CD4-positive, alpha-beta memory T cell (primary cell): Measurements from ENCODE around the gene KIAA1586. TPM values are rescaled to one million over a fixed set of nuclear protein-coding genes. Genes with fewer than 3 reads are reported as not detected.

ENCODE experiments used
- CTCF ChIA-PET: fragments of 350-600 bp; sonication (Branson Sonifier 250); formaldehyde crosslinking; loops from one replicate; lab custom pipeline; 2021; ENCODE audit warnings: inconsistent platforms; ENCODE audit not compliant: partially characterized antibody; lab: Charles Lee
- POLR2A ChIA-PET: fragments of 350-600 bp; sonication (Branson Sonifier 250); formaldehyde crosslinking; loops from one replicate; lab custom pipeline; 2021; ENCODE audit not compliant: partially characterized antibody; lab: Charles Lee
- DNase-seq, 5 donors: peaks; one replicate each; pipeline versions ENCODE4 v3.0.0 to v3.0.0-alpha.2; 2020 to 2022; ENCODE audit warnings: mixed read lengths in 1 of 5
- H3K27ac ChIP-seq: one replicate; pipeline ENCODE4 v1.7.0; 2013; ENCODE audit warnings: low read depth, low read length
- H3K27me3 ChIP-seq: 2 replicates; pipeline ENCODE4 v1.7.0; 2013; ENCODE audit warnings: mild to moderate bottlenecking, low read length, moderate library complexity; ENCODE audit not compliant: insufficient read depth
- H3K36me3 ChIP-seq: 2 replicates; pipeline ENCODE4 v1.7.0; 2013; ENCODE audit warnings: mild to moderate bottlenecking, low read length, moderate library complexity; ENCODE audit not compliant: insufficient read depth
- H3K4me1 ChIP-seq: 2 replicates; pipeline ENCODE4 v1.7.0; 2013; ENCODE audit warnings: mild to moderate bottlenecking, low read length, moderate library complexity; ENCODE audit not compliant: insufficient read depth
- H3K4me3 ChIP-seq, 2 donors: one replicate each; pipeline ENCODE4 v1.7.0; 2013; ENCODE audit warnings: low read length in 2 of 2, mild to moderate bottlenecking in 1 of 2
- H3K9me3 ChIP-seq, 2 donors: one replicate each; pipeline ENCODE4 v1.7.0; 2013; ENCODE audit warnings: low read length in 2 of 2, control low read depth in 1 of 2; ENCODE audit not compliant: control insufficient read depth in 1 of 2
- H3K27ac Mint-ChIP-seq, 7 donors: one replicate each; pipeline ENCODE4 v1.8.0; 2020 to 2021; ENCODE audit warnings: mixed read lengths in 7 of 7, mild to moderate bottlenecking in 6 of 7, inconsistent platforms in 3 of 7, moderate library complexity in 3 of 7
- H3K27me3 Mint-ChIP-seq, 2 donors: one replicate each; pipeline ENCODE4 v1.8.0; 2020 to 2021; ENCODE audit warnings: mixed read lengths in 2 of 2
- H3K36me3 Mint-ChIP-seq, 2 donors: one replicate each; pipeline ENCODE4 v1.8.0; 2020 to 2021; ENCODE audit warnings: mixed read lengths in 2 of 2, inconsistent platforms in 1 of 2, mild to moderate bottlenecking in 1 of 2
- H3K4me1 Mint-ChIP-seq, 4 donors: one replicate each; pipeline ENCODE4 v1.8.0; 2020 to 2021; ENCODE audit warnings: mixed read lengths in 4 of 4, mild to moderate bottlenecking in 1 of 4
- H3K4me3 Mint-ChIP-seq, 8 donors: one replicate each; pipeline ENCODE4 v1.8.0; 2020 to 2021; ENCODE audit warnings: mixed read lengths in 8 of 8, mild to moderate bottlenecking in 7 of 8, moderate library complexity in 6 of 8, inconsistent platforms in 3 of 8
- H3K9me3 Mint-ChIP-seq, 8 donors: one replicate each; pipeline ENCODE4 v1.8.0; 2020 to 2021; ENCODE audit warnings: mixed read lengths in 8 of 8, mild to moderate bottlenecking in 5 of 8, inconsistent platforms in 3 of 8, moderate library complexity in 1 of 8
- intact Hi-C: fragments of 100-400 bp; cut with micrococcal nuclease; formaldehyde crosslinking; loops from one replicate; pipeline ENCODE4 v1.15.1; 2023
- polyA plus RNA-seq, 2 donors: library from polyadenylated mRNA; unstranded; fragments of 300-500 nt; fragmentation: Illumina TruSeq; gene quantifications; one replicate each; pipeline ENCODE4 v1.2.3, GENCODE V29; 2021
- total RNA-seq, 2 experiments: library from RNA; stranded (reverse); gene quantifications; one replicate each; pipeline ENCODE4 v1.2.3, GENCODE V29; 2021

KIAA1586 gene
- total and polyA plus RNA-seq, 4 experiments from 2014 or later: 4.9 to 20.7 (median 15.4) TPM

DNA sequence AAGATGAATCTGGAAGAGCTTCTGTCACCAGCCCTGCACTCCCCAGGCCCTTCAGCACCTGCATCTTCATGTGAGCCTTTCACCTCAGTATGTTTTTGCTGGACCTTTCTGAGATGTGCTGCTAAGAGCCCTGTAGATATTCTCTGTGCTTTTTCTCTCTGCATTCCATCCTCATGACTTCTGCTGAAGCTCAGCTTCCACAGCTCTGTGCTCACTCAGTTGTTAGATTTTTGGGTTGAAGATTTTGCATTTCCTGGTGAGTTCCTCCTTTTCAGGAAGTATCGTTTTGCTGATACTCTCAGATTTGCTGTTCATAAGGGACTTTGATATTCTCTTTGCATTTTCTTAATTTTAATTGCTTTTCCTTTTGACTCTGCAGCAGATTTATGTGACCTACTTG is 18.3 kb downstream of the KIAA1586 start:
- Histone ChIP-seq H3K36me3 (no peaks in the 10 kb centered on the region), H3K9me3 (no peaks in the 10 kb centered on the region), H3K4me1 (no peaks in the 10 kb centered on the region), H3K4me3 (no peak overlapping the region), H3K27ac (no peak overlapping the region), H3K27me3 (no peaks in the 10 kb centered on the region)
- intact Hi-C loops: no loop called here
- POLR2A ChIA-PET: no interaction called here
- Mint-ChIP-seq H3K4me3 (no peak overlapping the region), H3K9me3 (no peaks in the 10 kb centered on the region), H3K27me3 (no peaks in the 10 kb centered on the region), H3K36me3 (peaks cover 15 to 34% of the 10 kb centered on the region in 2 donors), H3K4me1 (peaks cover 0 to 5% (median 2%) of the 10 kb centered on the region in 4 donors), H3K27ac (peak overlapping the region in 2 of 7 donors; percentile 13 to 57)
- CTCF ChIA-PET: no interaction called here
- DNase-seq: no peak

- Histone ChIP-seq H3K4me1 (no peaks in the 10 kb centered on the region), H3K27ac (no peak overlapping the region), H3K9me3 (no peaks in the 10 kb centered on the region), H3K4me3 (no peak overlapping the region), H3K27me3 (no peaks in the 10 kb centered on the region), H3K36me3 (no peaks in the 10 kb centered on the region)
- no peaks in the 10 kb centered on the region for H3K9me3 Mint-ChIP-seq
- peaks cover 0 to 20% of the 10 kb centered on the region in 2 donors for H3K36me3 Mint-ChIP-seq
- ChIA-PET CTCF (no interaction called here), POLR2A (no interaction called here)
- no peak overlapping the region for H3K27ac Mint-ChIP-seq
- intact Hi-C loops: no loop called here
- DNase-seq: no peak
- H3K27me3 Mint-ChIP-seq: no peaks in the 10 kb centered on the region
- H3K4me1 Mint-ChIP-seq: peaks cover 0 to 4% (median 2%) of the 10 kb centered on the region in 4 donors
- H3K4me3 Mint-ChIP-seq: no peak overlapping the region
Observed at GRCh38 chr6:57068061-57068460, 21.6 kb downstream of the KIAA1586 start.

DNA sequence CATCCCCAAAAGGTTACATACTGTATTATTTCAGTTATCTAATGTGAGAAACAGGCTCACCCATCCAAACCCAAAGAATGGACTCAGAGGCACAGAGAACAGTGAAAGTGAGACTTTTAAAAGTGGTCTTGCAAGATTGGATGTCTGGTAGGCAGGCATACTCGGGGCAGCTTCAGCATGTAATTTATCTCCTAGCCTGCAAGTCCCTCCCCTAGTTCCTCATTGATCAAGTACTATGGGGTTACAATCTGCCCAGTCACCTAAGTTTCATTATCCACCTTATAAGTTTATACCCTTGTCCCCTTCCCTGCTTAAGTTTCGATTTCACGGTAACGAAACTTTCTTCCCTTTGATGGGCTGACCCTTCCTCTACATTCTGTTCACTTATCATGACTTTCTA is 22.7 kb downstream of the KIAA1586 start:
- no peaks in the 10 kb centered on the region for H3K27me3 Mint-ChIP-seq
- peaks cover 0 to 4% (median 2%) of the 10 kb centered on the region in 4 donors for H3K4me1 Mint-ChIP-seq
- CTCF ChIA-PET: no interaction called here
- Histone ChIP-seq H3K36me3 (no peaks in the 10 kb centered on the region), H3K27ac (no peak overlapping the region), H3K9me3 (no peaks in the 10 kb centered on the region), H3K4me3 (no peak overlapping the region), H3K4me1 (no peaks in the 10 kb centered on the region), H3K27me3 (no peaks in the 10 kb centered on the region)
- H3K9me3 Mint-ChIP-seq: no peaks in the 10 kb centered on the region
- POLR2A ChIA-PET: no interaction called here
- peaks cover 0 to 22% of the 10 kb centered on the region in 2 donors for H3K36me3 Mint-ChIP-seq
- H3K4me3 Mint-ChIP-seq: no peak overlapping the region
- no peak for DNase-seq
- no peak overlapping the region for H3K27ac Mint-ChIP-seq
- intact Hi-C loops: no loop called here

- H3K4me3 ChIP-seq: no peak overlapping the region
- no peaks in the 10 kb centered on the region for H3K27me3 Mint-ChIP-seq
- H3K9me3 Mint-ChIP-seq: no peaks in the 10 kb centered on the region
- no peaks in the 10 kb centered on the region for H3K27me3 ChIP-seq
- intact Hi-C loops: no loop called here
- POLR2A ChIA-PET: no interaction called here
- H3K4me1 Mint-ChIP-seq: peaks cover 0 to 2% (median under 1%) of the 10 kb centered on the region in 4 donors
- DNase-seq: no peak
- H3K4me1 ChIP-seq: no peaks in the 10 kb centered on the region
- no peak overlapping the region for H3K27ac Mint-ChIP-seq
- H3K27ac ChIP-seq: no peak overlapping the region
- H3K4me3 Mint-ChIP-seq: no peak overlapping the region
- no peaks in the 10 kb centered on the region for H3K9me3 ChIP-seq
- no peaks in the 10 kb centered on the region for H3K36me3 ChIP-seq
- CTCF ChIA-PET: no interaction called here
- H3K36me3 Mint-ChIP-seq: peaks cover 3 to 16% of the 10 kb centered on the region in 2 donors
Observed at GRCh38 chr6:57069920-57070331, 23.4 kb downstream of the KIAA1586 start.

DNA sequence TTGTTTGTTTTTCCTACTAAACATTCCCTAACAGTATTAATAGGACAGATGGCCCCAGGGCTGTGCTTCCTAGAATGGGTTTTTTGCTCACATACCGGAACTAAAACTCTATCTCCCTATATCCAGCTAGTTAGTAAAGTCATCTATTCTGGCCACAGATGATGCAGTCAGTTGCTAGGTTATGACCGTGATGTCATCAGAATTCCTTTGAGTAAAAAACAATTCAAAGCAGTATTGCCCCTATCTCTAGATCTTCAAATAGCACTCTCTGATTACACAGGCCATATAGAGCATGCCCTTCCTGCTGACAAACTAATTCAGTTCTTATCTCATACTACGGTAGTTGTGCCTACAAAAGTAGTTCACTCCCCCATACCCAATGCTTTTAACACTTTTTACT is 25.6 kb downstream of the KIAA1586 start:
- intact Hi-C loops: no loop called here
- ChIA-PET CTCF (no interaction called here), POLR2A (no interaction called here)
- DNase-seq: no peak
- Histone ChIP-seq H3K36me3 (no peaks in the 10 kb centered on the region), H3K27ac (no peak overlapping the region), H3K27me3 (no peaks in the 10 kb centered on the region), H3K9me3 (no peaks in the 10 kb centered on the region), H3K4me3 (no peak overlapping the region), H3K4me1 (no peaks in the 10 kb centered on the region)
- no peaks in the 10 kb centered on the region for H3K4me1 Mint-ChIP-seq
- no peaks in the 10 kb centered on the region for H3K27me3 Mint-ChIP-seq
- no peaks in the 10 kb centered on the region for H3K9me3 Mint-ChIP-seq
- H3K36me3 Mint-ChIP-seq: peaks cover 7% of the 10 kb centered on the region in 2 donors
- H3K4me3 Mint-ChIP-seq: no peak overlapping the region
- no peak overlapping the region for H3K27ac Mint-ChIP-seq

- H3K27ac Mint-ChIP-seq: no peak overlapping the region
- CTCF ChIA-PET: no interaction called here
- no peaks in the 10 kb centered on the region for H3K9me3 Mint-ChIP-seq
Observed at GRCh38 chr6:57074383-57074782, 27.9 kb downstream of the KIAA1586 start.

GRCh38 chr6:57075092-57075491 is 28.6 kb downstream of the KIAA1586 start:
- no peaks in the 10 kb centered on the region for H3K4me1 Mint-ChIP-seq
- Histone ChIP-seq H3K9me3 (no peaks in the 10 kb centered on the region), H3K4me1 (no peaks in the 10 kb centered on the region), H3K27me3 (no peaks in the 10 kb centered on the region), H3K36me3 (no peaks in the 10 kb centered on the region), H3K27ac (no peak overlapping the region), H3K4me3 (no peak overlapping the region)
- peaks cover 0 to 2% (median 0%) of the 10 kb centered on the region in 8 donors for H3K9me3 Mint-ChIP-seq
- ChIA-PET POLR2A (no interaction called here), CTCF (no interaction called here)
- H3K36me3 Mint-ChIP-seq: peaks cover 5 to 17% of the 10 kb centered on the region in 2 donors
- intact Hi-C loops: no loop called here
- no peak overlapping the region for H3K27ac Mint-ChIP-seq
- H3K4me3 Mint-ChIP-seq: no peak overlapping the region
- H3K27me3 Mint-ChIP-seq: no peaks in the 10 kb centered on the region
- DNase-seq: no peak

More at GRCh38 chr6:57074383-57074782, 27.9 kb downstream of the KIAA1586 start:
- Histone ChIP-seq H3K4me3 (no peak overlapping the region), H3K36me3 (no peaks in the 10 kb centered on the region), H3K27me3 (no peaks in the 10 kb centered on the region), H3K4me1 (no peaks in the 10 kb centered on the region), H3K27ac (no peak overlapping the region), H3K9me3 (no peaks in the 10 kb centered on the region)
- POLR2A ChIA-PET: no interaction called here
- H3K27me3 Mint-ChIP-seq: no peaks in the 10 kb centered on the region
- no peak for DNase-seq
- no peak overlapping the region for H3K4me3 Mint-ChIP-seq
- peaks cover 5 to 16% of the 10 kb centered on the region in 2 donors for H3K36me3 Mint-ChIP-seq
- intact Hi-C loops: no loop called here
- no peaks in the 10 kb centered on the region for H3K4me1 Mint-ChIP-seq
